Transverse colon (tissue), 4 donors: ENCODE data around the gene CARMIL1. TPM values are rescaled to one million over a fixed set of nuclear protein-coding genes. Genes with fewer than 3 reads are reported as not detected.

Source experiments
- DNase-seq: peaks from one replicate; pipeline ENCODE4 v3.0.0-alpha.2; 2019
- H3K27ac ChIP-seq, 4 donors: fragments of 200-600 bp; sonication (generic); 2 replicates each; pipeline ENCODE4 v1.5.1; 2016 to 2018; ENCODE audit warnings: inconsistent platforms in 4 of 4
- H3K27me3 ChIP-seq: fragments of 200-600 bp; sonication (generic); 2 replicates; pipeline ENCODE4 v1.5.1; 2017; ENCODE audit warnings: inconsistent platforms
- H3K36me3 ChIP-seq, 4 donors: fragments of 200-600 bp; sonication (generic); 2 replicates each; pipeline ENCODE4 v1.5.1; 2017 to 2019; ENCODE audit warnings: inconsistent platforms in 4 of 4
- H3K4me1 ChIP-seq, 4 donors: fragments of 200-600 bp; sonication (generic); 2 replicates each; pipeline ENCODE4 v1.5.1; 2017 to 2020; ENCODE audit warnings: inconsistent platforms in 4 of 4
- H3K4me3 ChIP-seq, 4 donors: fragments of 200-600 bp; sonication (generic); 1 replicate in 1 of 4; 2 replicates in 3 of 4; pipeline versions ENCODE4 v1.5.1 to v1.6.1; 2017 to 2019; ENCODE audit warnings: inconsistent platforms in 4 of 4
- H3K9me3 ChIP-seq, 2 donors: fragments of 200-600 bp; sonication (generic); 2 replicates each; pipeline ENCODE4 v1.5.1; 2017 to 2019; ENCODE audit warnings: inconsistent platforms in 2 of 2
- EP300 ChIP-seq: sonication (generic); formaldehyde crosslinking; IDR thresholded peaks from one replicate; pipeline ENCODE4 v1.6.1; 2017; ENCODE audit warnings: antibody characterized with exemption, low read depth
- POLR2A ChIP-seq: fragments of 450-650 bp; IDR thresholded peaks from one replicate; pipeline ENCODE4 v1.6.1; 2016; ENCODE audit warnings: antibody characterized with exemption, mild to moderate bottlenecking, moderate library complexity
- POLR2AphosphoS5 ChIP-seq, 3 donors: sonication (generic); formaldehyde crosslinking; IDR thresholded peaks; one replicate each; pipeline ENCODE4 v1.6.1; 2016; ENCODE audit warnings: antibody characterized with exemption in 3 of 3
- WGBS, 2 donors: methylation state at CpG; one replicate each; pipeline ENCODE4 v1.1.5; 2018; ENCODE audit warnings: low coverage in 1 of 2; 5-methylcytosine and 5-hydroxymethylcytosine counted together
- in situ Hi-C, 4 donors: fragments of 200-750 bp; cut with MboI; loops; one replicate each; pipeline versions ENCODE4 v1.15.0 to v1.15.1; 2017; ENCODE audit warnings: low sequenced_read_pairs in 3 of 4, low pct_ligation_motif_present in 1 of 4, low pct_unique_long_range_greater_than_20kb in 1 of 4
- intact Hi-C: fragments of 100-400 bp; cut with DNase I; formaldehyde crosslinking; loops from one replicate; pipeline ENCODE4 v1.15.1; 2023; ENCODE audit warnings: low total_unique reads
- total RNA-seq, 4 donors: library from RNA; depleted of rRNA; stranded (reverse); fragments of >200 nt; gene quantifications; one replicate each; pipeline ENCODE4 v1.1.0, GENCODE V29; 2016
- TF ChIP-seq, protein P1 (sequence below), 5 experiments: fragments of 200-600 bp in 3 of 5; fragments of 450-650 bp in 2 of 5; sonication (generic) in 3 of 5; IDR thresholded peaks; 1 replicate in 2 of 5; 2 replicates in 3 of 5; pipeline ENCODE4 v1.5.1; 2016 to 2017; ENCODE audit warnings: antibody characterized with exemption in 5 of 5, inconsistent platforms in 3 of 5, mild to moderate bottlenecking in 2 of 5, moderate library complexity in 1 of 5

Gene CARMIL1
- total RNA-seq, 4 donors from 2014 or later: 25.1 to 93.5 (median 61.0) TPM

DNA sequence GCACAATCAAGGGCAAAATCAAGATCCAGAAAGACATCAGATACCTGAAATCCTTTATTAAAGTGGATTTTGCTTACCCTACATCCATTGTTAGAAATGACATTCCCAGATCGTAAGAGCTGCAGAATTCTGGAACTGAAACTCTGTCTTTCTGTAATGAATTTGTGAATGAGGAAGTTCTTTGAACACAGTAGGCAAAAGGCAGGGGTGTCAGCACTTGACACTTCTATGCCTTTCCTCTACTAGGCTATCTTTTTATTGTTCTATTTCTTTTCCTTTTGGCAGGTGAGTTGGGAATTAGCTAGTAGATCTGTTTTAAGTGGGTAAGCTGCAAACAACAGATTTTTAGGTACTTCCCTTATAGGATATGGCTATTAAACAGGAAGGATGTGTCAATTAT, 126.3 kb downstream of the CARMIL1 start:
- Histone ChIP-seq H3K27me3 (no peaks in the 10 kb centered on the region), H3K9me3 (no peaks in the 10 kb centered on the region), H3K4me3 (peak overlapping the region in 1 of 4 donors; percentile 25), H3K36me3 (no peaks in the 10 kb centered on the region), H3K4me1 (peaks cover 5 to 30% (median 18%) of the 10 kb centered on the region in 4 donors), H3K27ac (peak overlapping the region; percentile 71 to 76 (median 74))
- no peak for DNase-seq
- intact Hi-C loops: no loop called here
- TF ChIP-seq, protein P1, sequence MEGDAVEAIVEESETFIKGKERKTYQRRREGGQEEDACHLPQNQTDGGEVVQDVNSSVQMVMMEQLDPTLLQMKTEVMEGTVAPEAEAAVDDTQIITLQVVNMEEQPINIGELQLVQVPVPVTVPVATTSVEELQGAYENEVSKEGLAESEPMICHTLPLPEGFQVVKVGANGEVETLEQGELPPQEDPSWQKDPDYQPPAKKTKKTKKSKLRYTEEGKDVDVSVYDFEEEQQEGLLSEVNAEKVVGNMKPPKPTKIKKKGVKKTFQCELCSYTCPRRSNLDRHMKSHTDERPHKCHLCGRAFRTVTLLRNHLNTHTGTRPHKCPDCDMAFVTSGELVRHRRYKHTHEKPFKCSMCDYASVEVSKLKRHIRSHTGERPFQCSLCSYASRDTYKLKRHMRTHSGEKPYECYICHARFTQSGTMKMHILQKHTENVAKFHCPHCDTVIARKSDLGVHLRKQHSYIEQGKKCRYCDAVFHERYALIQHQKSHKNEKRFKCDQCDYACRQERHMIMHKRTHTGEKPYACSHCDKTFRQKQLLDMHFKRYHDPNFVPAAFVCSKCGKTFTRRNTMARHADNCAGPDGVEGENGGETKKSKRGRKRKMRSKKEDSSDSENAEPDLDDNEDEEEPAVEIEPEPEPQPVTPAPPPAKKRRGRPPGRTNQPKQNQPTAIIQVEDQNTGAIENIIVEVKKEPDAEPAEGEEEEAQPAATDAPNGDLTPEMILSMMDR (IDR thresholded peaks at IDR 0.05): no peak
- TF ChIP-seq POLR2A (no peak), POLR2AphosphoS5 (IDR thresholded peaks at IDR 0.05) (no peak), EP300 (no peak)
- in situ Hi-C loops: no loop called here
- WGBS, 2 donors: 0 to 14% methylated on average over 1 of the region's 1 CpG

DNA sequence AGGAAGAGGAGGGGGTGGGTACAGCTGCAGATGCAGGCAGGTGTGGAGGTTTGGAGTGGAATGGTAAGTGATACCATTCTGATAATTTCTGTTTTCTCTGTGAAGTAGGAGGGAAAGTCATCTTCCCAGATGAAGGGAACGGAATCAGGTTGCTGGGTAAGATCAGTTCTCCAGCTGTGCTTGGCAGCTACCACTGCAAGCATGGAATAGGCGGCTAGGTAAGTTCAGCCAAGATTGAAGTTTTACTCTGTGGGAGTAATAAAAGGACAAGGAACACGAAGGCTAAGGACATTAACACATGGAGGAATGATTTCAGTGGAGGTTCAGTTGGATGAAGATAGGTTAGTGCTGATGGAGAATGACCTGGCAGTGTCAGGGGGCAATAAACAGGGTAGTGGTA, 128.3 kb downstream of the CARMIL1 start:
- Histone ChIP-seq H3K4me3 (no peak overlapping the region), H3K4me1 (peaks cover 5 to 48% (median 18%) of the 10 kb centered on the region in 4 donors), H3K9me3 (no peaks in the 10 kb centered on the region), H3K36me3 (no peaks in the 10 kb centered on the region), H3K27ac (peak overlapping the region in 1 of 4 donors; percentile 5), H3K27me3 (no peaks in the 10 kb centered on the region)
- DNase-seq: no peak
- intact Hi-C loops (no loop called here), in situ Hi-C loops (no loop called here)
- TF ChIP-seq, protein P1 (IDR thresholded peaks at IDR 0.05): no peak
- TF ChIP-seq POLR2A (no peak), POLR2AphosphoS5 (IDR thresholded peaks at IDR 0.05) (no peak), EP300 (no peak)
- 67 to 74% methylated on average over 2 to 3 of the region's 3 CpGs for WGBS, 2 donors

DNA sequence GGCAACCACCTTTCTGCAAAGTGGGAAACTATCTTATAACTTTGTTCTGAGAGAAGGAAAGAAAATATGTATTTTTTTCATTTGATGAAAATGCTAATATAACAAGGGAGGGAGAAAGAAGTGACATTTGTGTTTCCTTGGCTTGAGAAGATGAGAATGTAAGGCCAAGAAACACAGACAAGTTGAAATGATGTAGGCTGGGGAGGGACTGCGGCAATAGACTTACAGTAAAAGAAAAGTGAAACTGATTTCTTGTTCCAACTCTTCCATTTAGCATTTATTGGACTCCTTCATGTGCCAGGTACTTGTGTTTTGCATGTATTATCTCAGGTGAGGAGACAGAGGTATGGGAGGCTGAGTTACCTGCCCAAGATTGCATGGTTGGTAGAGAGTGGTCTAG, 130.9 kb downstream of the CARMIL1 start:
- DNase-seq: no peak
- Histone ChIP-seq H3K27me3 (no peaks in the 10 kb centered on the region), H3K36me3 (no peaks in the 10 kb centered on the region), H3K4me1 (peaks cover 4 to 51% (median 10%) of the 10 kb centered on the region in 4 donors), H3K9me3 (no peaks in the 10 kb centered on the region), H3K4me3 (no peak overlapping the region), H3K27ac (peak overlapping the region in 2 of 4 donors; percentile 20 to 45)
- 67 to 77% methylated on average over 1 of the region's 1 CpG for WGBS, 2 donors
- TF ChIP-seq POLR2A (no peak), EP300 (no peak)
- TF ChIP-seq, protein P1 (IDR thresholded peaks at IDR 0.05): no peak
- in situ Hi-C loops: no loop called here
- intact Hi-C loops: no loop called here

DNA sequence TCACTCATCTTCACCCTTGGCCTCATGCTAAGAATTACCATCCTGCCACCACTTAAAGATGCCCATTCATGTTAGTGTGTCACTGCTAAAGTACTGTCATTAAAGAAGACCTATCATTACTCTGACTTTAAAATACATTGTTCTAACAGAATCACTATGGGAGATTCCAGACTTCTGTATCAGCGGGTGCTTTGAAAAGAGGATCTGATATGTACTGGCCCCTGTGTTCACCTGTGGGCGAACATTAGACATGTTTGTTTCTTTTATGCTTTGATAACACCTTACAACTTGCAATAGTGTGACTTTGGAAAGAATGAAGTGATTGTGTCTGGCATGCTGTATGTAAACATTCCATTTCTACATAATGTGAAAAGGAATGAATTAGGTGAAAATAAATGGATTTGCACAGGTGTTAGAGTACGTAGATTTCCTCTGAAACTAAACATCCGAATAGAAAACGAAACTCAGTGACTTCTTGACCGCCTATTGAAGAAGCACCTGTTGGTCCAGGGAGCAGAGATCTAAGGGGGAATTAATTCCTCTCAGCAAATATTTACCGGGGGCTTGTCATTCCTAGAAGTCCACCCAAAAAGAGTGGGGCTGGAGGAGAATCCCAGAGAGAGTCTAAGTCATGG, 132.3 kb downstream of the CARMIL1 start:
- Histone ChIP-seq H3K9me3 (no peaks in the 10 kb centered on the region), H3K36me3 (no peaks in the 10 kb centered on the region), H3K27ac (peak overlapping the region in 2 of 4 donors; percentile 41 to 45), H3K4me1 (peaks cover 0 to 40% (median 2%) of the 10 kb centered on the region in 4 donors), H3K27me3 (no peaks in the 10 kb centered on the region), H3K4me3 (no peak overlapping the region)
- in situ Hi-C loops: no loop called here
- TF ChIP-seq POLR2A (no peak), EP300 (no peak), POLR2AphosphoS5 (IDR thresholded peaks at IDR 0.05) (no peak)
- TF ChIP-seq, protein P1 (IDR thresholded peaks at IDR 0.05): no peak
- 62 to 64% methylated on average over 6 to 7 of the region's 7 CpGs for WGBS, 2 donors
- DNase-seq: no peak
- intact Hi-C loops: no loop called here
